ENCODE results near the gene PCSK2. TPM values are rescaled to one million over a fixed set of nuclear protein-coding genes. Genes with fewer than 3 reads are reported as not detected.
A peak's percentile ranks its signal among the peaks of the same experiment; 100 is the strongest.

Gene PCSK2
- total RNA-seq, 1 experiment from 2014 or later: not detected

DNA sequence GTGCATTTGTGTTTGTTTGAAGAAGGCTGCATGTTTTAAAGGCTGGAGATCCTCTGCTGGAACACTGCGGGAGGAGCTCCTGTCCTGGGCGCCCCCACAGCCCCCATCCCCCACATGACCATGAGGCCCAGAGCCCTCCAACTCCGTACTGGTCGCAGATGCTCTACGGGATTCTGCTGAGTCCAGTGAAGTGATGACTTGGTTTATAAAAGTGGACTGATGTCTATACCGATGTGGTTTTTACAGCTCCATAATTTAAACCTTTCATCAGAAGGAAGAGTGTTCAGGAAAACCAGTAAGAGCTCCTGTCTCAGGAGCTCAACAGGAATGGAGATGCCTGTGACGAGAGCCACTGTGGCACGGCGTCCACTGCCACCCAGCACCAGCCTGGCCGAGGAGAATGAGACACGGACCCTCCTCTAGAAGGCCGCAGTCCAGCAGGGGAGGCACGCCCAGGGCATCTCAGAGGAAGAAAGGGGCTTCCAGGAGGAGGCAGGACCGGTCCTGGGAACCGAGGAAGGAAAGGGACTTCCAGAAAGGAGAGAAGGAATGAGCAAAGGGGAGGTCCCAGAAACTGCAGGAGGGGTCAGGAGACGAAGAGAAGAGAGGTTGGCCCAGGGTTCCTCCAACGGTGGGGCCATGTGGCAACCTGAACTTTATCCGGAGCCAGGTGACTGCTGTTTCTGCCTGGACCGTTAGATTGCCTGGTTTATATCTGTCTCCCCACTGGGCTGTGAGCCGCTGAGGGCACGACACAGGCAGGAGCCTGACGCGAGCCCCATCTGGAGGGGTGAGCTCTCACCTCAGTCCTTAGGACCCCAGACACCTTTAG lies 277.4 kb downstream of the PCSK2 start:
- no TSS peak for BruUV-seq (replicated peaks)
- intact Hi-C loops (cut with micrococcal nuclease; ENCODE audit: unreplicated experiment): loop anchor here (1.0 to 10.0 kb wide), 4 partner anchors 15 to 391 kb away; no protein-coding TSS in a partner anchor
- H3K27ac Mint-ChIP-seq (ENCODE audit: unreplicated experiment): peak overlapping the region; percentile 58
- H3K36me3 Mint-ChIP-seq (ENCODE audit: insufficient read depth, unreplicated experiment): no peaks in the 10 kb centered on the region
- Histone ChIP-seq H3K36me3 (ENCODE audit: control insufficient read depth, insufficient read depth, low read length) (no peaks in the 10 kb centered on the region), H3K4me1 (peaks cover 12% of the 10 kb centered on the region; the same call in 1 of the 2 replicates), H3K9me3 (no peaks in the 10 kb centered on the region), H3K4me3 (ENCODE audit: low read depth, low read length) (no peak overlapping the region), H3K27me3 (replicated peaks; ENCODE audit: control insufficient read depth, insufficient read depth, low read length) (no peaks in the 10 kb centered on the region)
- peak overlapping the region; percentile 18 for H3K4me3 Mint-ChIP-seq (ENCODE audit: unreplicated experiment)
- POLR2A ChIA-PET: no interaction called here
- H3K4me1 Mint-ChIP-seq (ENCODE audit: low read depth, unreplicated experiment): peaks cover 18% of the 10 kb centered on the region
- no peak for TF ChIP-seq CTCF (IDR thresholded peaks at IDR 0.05; ENCODE audit: insufficient read depth in 1 of 2, low read depth in 1 of 2, low read length in 1 of 2, severe bottlenecking in 1 of 2, unreplicated experiment in 1 of 2)
- H3K9me3 Mint-ChIP-seq (ENCODE audit: unreplicated experiment): no peaks in the 10 kb centered on the region
- CTCF ChIA-PET: interaction anchor here (0.7 to 2.2 kb wide), 9 partner anchors 10 to 702 kb away, joined by 3 to 9 read pairs (median 4); partner anchors contain the start of genes BFSP1 and DSTN
- no peaks in the 10 kb centered on the region for H3K27me3 Mint-ChIP-seq (ENCODE audit: insufficient read depth, unreplicated experiment)
- no peak for DNase-seq

GRCh38 chr20:17504898-17505635 lies 278.2 kb downstream of the PCSK2 start:
- H3K4me3 ChIP-seq (ENCODE audit: low read depth, low read length): peak overlapping the region; percentile 37
- peaks cover 18% of the 10 kb centered on the region for H3K4me1 Mint-ChIP-seq (ENCODE audit: low read depth, unreplicated experiment)
- H3K9me3 ChIP-seq: no peaks in the 10 kb centered on the region
- H3K36me3 ChIP-seq (ENCODE audit: control insufficient read depth, insufficient read depth, low read length): no peaks in the 10 kb centered on the region
- ChIA-PET POLR2A (no interaction called here), CTCF (interaction anchor here (0.7 to 2.2 kb wide), 11 partner anchors 9 to 703 kb away, joined by 3 to 9 read pairs (median 4); partner anchors contain the start of genes BFSP1 and DSTN)
- H3K27me3 ChIP-seq (replicated peaks; ENCODE audit: control insufficient read depth, insufficient read depth, low read length): no peaks in the 10 kb centered on the region
- DNase-seq: peak in 1 of 2 experiments; percentile 53
- peaks cover 12% of the 10 kb centered on the region; the same call in 1 of the 2 replicates for H3K4me1 ChIP-seq
- peak overlapping the region; percentile 75 for H3K4me3 Mint-ChIP-seq (ENCODE audit: unreplicated experiment)
- H3K27ac Mint-ChIP-seq (ENCODE audit: unreplicated experiment): peak overlapping the region; percentile 58
- H3K9me3 Mint-ChIP-seq (ENCODE audit: unreplicated experiment): no peaks in the 10 kb centered on the region
- intact Hi-C loops (cut with micrococcal nuclease; ENCODE audit: unreplicated experiment): loop anchor here (1.0 to 10.0 kb wide), 6 partner anchors 14 to 767 kb away; no protein-coding TSS in a partner anchor
- H3K36me3 Mint-ChIP-seq (ENCODE audit: insufficient read depth, unreplicated experiment): no peaks in the 10 kb centered on the region
- BruUV-seq (replicated peaks): no TSS peak
- peak; percentile 54 to 70 for TF ChIP-seq CTCF (IDR thresholded peaks at IDR 0.05; ENCODE audit: insufficient read depth in 1 of 2, low read depth in 1 of 2, low read length in 1 of 2, severe bottlenecking in 1 of 2, unreplicated experiment in 1 of 2)
- no peaks in the 10 kb centered on the region for H3K27me3 Mint-ChIP-seq (ENCODE audit: insufficient read depth, unreplicated experiment)
